HL-60/S4 treated with phorbol 12-myristate 13-acetate at 8.2 ng/mL for 4 days and 3 days (cell line): Measurements from ENCODE around the gene FAT1.

Experiments used
- in situ Hi-C: fragments of 300-500 bp; cut with MboI; formaldehyde crosslinking; loops from 2 replicates; pipeline ENCODE4 v1.15.0; 2022; ENCODE audit warnings: low sequenced_read_pairs

FAT1 gene

DNA sequence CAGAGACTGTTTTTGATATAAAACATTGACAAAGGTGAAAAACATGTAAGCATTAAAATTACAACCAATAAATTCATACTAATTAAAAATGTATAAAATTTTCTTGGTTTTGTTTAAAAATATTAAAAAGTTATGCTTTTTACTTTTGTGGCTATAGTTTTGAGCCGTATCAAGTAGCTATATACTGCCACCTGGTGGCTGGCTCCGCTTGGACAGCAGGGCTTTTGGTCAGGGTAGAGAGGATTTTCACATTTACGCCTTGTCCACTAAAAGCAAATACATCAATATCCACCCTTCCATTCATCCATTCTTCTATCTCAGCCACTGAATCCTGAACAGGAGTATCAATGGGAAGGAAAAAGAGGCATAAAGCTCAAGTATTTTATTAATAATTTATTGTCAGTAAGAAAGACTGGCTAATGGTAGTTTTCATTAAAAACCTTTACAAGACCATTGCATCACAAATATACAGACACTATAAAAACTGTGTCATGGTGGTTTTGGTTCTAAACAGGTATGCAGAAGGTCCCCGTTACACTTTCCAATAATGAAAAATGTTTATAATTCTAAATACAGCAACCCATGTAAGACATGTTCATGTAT, 136.1 kb downstream of the FAT1 start:
- in situ Hi-C loops = no loop called here

DNA sequence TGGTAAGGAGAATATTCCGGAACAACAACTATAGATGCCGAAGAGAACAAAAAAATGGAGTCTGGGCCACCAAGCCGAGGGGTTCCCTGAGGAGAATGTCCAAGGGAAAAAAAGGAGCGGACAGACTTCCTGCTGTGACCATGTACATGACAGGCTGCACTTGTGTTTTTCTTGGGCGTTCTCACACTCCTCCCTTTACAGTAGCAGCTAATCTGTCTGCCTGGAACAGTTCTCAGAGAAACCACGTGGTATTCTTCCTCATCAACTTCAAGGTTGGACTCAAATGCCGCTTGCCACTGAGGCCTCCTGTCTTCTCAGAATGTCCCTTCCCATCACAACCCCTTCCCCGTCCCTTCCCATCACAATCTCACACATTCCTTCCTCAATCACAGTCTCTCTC, 137.5 kb downstream of the FAT1 start:
- in situ Hi-C loops = no loop called here

GRCh38 chr4:186584912-186585311, 138.7 kb downstream of the FAT1 start:
- in situ Hi-C loops = no loop called here

DNA sequence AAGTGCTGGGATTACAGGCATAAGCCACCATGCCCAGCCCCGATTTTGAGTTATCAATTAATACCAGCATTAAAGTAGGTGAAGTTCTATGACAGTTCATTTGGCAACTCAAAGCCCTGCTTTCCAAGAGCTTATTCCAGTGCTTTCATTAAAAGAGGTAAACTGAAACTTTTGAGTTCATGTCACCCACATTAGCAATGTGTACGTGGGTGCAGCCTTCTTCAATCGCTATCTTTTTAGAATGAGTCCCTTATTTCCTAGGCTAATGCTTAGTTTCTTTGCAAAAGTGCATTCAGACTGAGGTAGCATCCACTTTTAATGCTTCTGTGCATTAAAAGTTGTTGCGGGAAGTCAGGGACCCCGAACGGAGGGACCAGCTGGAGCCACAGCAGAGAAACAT, 142.2 kb downstream of the FAT1 start:
- in situ Hi-C loops = no loop called here

GRCh38 chr4:186580669-186581068, 143.0 kb downstream of the FAT1 start:
- in situ Hi-C loops = no loop called here

- in situ Hi-C loops = no loop called here
Observed at GRCh38 chr4:186570193-186570996, 153.3 kb downstream of the FAT1 start.

GRCh38 chr4:186569533-186570192, 154.0 kb downstream of the FAT1 start:
- in situ Hi-C loops = no loop called here

DNA sequence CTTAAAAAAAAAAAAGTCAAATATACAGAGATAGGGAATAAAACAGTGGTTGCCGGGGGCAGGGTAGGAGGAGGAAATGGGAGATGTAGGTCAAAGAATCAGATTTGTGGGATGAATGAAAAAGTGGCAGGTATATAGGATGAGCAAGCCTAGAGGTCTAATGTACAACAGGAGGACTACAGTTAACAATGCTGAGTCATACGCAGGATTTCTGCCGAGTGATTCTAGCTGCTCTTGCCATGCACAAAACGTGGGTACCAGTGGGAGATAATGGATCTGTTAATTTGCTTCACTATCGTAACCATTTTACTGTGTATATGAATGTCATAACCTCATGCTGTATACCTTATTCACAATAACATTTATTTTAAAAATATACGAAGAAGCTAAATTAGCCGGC, 157.6 kb downstream of the FAT1 start:
- in situ Hi-C loops = no loop called here

DNA sequence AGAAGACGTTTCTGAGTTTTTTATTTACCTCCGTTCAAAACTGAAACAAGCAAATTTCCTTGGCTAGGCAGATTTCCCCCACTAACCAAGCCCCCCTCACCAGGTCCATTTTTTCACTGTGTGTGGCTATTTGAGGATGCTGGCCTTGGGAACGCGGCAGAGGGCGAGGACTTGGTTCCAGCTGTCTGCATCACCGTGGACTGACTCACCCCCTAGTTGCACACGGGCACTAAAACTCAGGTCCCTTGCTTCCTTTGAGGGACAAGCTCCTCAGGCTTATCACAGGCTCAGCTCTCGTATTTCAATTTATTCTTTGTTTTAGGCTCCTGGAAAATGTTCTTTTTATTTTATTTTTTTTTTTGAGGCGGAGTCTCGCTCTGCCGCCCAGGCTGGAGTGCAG, 159.9 kb downstream of the FAT1 start:
- in situ Hi-C loops = no loop called here

- in situ Hi-C loops = no loop called here
Observed at GRCh38 chr4:186561748-186562147, 161.9 kb downstream of the FAT1 start.

GRCh38 chr4:186560647-186561046, 163.0 kb downstream of the FAT1 start:
- in situ Hi-C loops = no loop called here

DNA sequence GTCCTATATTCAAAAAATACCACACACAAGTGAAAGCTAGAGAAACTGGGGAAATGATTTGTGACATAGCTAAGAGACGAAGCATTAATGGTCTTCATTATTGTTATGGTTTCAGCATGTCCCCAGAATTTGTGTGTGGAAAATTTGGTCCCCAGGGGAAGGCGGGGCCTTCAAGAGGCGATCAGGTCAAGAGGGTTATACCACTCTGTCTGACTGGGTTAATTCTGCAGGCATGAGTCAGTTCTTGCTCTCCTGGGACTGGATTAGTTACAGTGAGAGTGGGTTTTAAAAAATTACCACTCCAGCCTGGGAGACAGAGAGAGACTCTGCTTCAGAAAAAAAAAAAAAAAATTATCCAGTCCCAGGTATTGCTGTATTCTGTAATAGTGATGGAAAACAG, 166.2 kb downstream of the FAT1 start:
- in situ Hi-C loops = no loop called here

- in situ Hi-C loops = no loop called here
Observed at GRCh38 chr4:186557061-186557460, 166.6 kb downstream of the FAT1 start.

- in situ Hi-C loops = no loop called here
Observed at GRCh38 chr4:186554914-186555827, 168.5 kb downstream of the FAT1 start, which contains the start of gene MTNR1A. MTNR1A (minus strand) TSS chr4:186555567; CDS start chr4:186555365, 202 bp downstream.

- in situ Hi-C loops = no loop called here
Observed at GRCh38 chr4:186554539-186554913, 169.1 kb downstream of the FAT1 start.

DNA sequence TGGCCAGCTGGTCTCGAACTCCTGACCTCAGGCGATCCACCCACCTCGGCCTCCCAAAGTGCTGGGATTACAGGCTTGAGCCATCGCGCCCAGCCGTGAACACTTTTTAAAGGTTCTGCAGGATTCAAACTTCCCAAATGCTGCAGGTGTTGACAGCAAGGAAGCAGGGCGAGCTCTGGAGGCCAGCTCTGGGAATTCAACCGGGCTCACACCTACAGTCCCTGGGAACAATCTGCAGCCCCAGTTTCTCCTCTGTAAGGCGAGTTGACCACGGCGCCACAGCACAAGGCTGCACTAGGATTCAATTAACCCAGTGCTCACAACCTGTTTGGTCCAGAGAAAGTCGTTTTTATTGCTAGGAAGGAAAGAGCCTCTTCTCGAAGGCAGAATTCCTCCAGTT, 169.9 kb downstream of the FAT1 start:
- in situ Hi-C loops = no loop called here

DNA sequence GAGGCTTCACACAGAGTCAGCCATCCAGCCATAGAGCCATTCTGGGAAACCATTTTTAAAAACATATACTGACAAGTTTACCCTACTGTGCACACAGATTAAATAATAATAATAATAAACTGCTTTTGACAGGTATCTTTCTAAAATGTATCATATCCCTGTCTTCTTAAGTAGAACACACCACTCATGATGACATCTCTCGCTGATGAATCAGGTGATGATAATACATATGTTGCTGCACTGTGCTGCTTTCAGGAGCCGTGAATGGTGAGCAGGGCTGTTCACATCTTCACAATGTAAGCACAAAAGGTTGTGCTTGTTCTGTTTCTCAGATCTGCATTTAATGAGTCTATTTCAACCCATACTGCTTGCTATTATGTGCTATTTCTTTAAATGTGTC, 171.8 kb downstream of the FAT1 start:
- in situ Hi-C loops = no loop called here

- in situ Hi-C loops = no loop called here
Observed at GRCh38 chr4:186545436-186545835, 178.2 kb downstream of the FAT1 start.

DNA sequence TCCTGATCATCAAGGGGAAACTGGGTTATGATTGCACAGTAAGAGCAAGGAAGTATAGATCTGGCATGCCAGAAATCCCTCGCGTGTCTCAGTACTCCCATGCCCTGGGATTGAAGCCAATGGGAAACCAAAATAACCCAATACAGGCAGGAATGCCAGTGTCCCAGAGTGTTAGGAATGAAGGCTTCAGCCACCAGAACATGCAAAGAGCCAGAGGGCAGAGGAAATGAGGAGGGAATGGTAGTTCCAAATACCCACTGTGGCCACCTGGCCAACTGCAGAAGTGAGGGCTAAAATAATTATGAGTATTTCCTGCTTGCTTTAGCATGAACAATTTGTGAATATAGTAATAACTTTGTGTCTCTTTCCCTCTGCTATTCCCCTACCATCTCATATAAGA, 180.4 kb downstream of the FAT1 start:
- in situ Hi-C loops = no loop called here

- in situ Hi-C loops = no loop called here
Observed at GRCh38 chr4:186541801-186542200, 181.9 kb downstream of the FAT1 start.
